T-helper 9 cell (primary cell): ENCODE results near the gene NAA80.

ENCODE experiments used
- DNase-seq: peaks from one replicate; pipeline ENCODE4 v3.0.0-alpha.2; 2020

The NAA80 gene

DNA sequence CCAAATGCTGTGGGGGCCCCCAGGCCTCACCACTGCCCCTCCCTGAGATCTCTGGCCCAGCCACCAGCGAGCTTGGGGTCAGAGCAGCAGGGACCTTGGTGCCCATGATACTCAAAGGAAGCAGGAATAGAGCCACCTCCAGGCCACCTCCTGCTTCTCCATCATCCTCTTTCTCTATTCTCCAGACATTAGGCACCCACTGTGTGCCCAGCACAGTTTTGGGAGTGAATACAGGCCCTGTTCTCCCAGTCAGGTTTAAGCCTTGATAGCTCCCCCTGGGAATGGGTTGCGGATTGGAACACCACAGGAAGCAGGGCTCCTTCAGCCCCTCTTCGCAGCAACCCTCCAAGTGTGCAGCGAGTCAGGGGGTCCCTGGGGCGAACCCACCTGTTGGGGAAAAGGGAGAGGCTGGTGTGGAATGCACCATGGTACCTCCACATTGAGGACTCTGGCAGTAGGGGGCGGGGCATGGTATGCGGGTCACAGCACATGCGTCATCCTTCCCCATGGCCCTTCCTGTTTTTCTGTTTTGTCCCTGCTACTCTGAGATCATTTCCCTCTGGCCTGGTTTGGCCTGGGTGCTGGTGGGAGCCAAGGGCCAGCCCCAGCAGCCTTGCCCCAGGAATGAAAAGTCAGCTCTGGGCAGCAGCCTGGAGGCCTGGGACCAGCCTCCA is 44.5 kb downstream of the NAA80 start:
- no peak for DNase-seq

DNA sequence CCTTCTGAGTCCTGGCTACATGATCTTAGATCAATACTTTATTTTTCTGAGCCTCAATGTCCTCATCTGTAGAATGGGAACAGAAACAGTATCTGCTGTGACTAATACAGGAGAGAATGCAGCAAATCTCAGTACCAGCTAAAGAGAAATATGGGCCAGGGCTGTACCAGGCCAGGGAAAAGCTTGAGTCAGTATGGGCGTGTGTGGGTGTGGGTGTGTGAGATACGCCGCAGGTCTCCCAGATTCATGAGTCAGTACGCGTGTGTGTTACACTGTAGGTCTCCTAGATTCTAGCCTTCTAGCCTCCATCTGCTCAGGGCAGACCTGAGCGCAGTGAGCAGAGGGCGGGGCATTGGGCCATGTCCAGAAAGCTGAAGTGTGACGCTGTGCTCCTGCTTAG is 48.0 kb downstream of the NAA80 start:
- DNase-seq, result no peak

DNA sequence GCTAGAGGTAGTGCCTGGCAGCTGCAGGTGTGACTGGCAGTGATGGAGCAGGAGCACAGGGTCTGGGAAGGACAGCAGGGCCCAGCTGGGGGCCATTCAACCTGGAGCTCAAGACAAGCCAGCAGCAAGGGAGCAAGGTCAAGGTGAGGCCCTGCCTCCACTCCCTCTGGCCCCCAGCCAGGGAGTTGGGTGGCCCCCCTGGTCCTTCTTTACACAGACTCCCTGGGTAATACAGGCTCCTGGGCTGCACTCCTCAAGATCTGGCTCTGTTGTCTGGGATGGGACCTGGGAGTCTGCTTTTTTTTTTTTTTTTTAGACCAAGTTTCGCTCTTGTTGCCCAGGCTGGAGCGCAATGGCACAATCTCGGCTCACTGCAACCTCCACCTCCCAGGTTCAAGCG is 48.7 kb downstream of the NAA80 start:
- DNase-seq, result no peak

DNA sequence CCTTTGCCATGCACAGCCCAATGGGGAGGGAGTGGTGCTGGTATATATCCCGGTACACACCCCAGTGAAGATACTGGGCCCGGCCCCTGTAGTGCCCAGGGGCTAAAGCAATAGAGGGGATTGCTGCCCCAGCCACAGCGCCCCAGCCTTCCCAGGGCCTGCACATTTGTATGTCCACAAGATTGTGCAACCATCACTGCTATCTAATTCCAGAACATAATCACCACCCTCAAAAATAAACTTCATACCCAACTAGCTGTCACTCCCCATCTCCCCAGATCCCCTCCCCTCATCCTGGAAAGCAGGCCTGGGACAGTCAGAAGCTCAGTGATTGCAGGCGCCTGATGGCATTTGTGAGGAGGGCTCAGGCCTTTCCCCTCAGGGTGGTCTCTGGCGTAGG is 49.7 kb downstream of the NAA80 start:
- no peak for DNase-seq

DNA sequence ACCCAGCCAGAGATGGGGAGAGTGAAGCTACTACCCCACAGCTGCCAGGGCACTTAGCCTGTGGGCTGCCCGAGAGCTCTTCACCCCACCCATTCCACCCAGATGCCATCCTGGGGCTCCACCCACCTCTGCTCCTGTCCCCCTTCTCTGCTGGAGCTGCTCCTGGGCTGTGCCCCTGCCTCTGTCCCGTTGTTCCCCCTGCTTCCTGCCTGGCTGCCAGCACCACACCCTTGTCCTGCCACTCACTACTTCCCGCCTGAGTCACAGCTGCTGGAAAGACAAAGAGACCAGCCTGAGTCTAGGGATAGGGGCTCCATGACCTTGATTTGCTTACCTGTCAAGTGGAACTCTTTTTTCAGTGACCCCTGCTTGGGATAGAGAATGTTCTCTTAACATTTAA is 50.8 kb downstream of the NAA80 start:
- DNase-seq, result no peak

DNA sequence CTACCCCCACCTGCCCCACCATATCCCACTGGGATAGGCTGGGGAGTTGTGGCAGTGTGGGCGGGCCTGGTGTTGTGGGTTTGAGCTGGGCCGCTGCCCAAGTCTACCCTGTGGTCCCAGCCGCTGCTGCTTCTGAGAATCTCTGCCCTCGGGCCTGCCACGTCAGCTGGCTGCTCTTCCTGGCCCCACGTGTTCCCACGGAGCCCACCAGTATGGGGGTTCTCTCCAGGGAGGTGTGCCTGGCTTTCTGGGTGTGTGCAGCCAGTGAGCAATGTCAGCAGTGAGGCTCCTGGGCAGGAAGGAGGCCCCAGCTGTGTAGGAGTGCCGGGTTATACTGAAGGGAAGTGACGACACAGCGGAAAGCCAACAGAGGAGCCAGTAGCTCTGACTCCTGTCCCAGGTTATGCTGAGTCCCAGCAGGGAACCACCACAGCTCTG is 52.7 kb downstream of the NAA80 start:
- peak; percentile 67 for DNase-seq
